ENCODE data around the gene FAIM.
A peak's percentile ranks its signal among the peaks of the same experiment; 100 is the strongest.
"Not testable (repeated sequence)": the region's sequence is repeated elsewhere in the genome, so short reads cannot be mapped to it uniquely, and the experiment has no call there.

The FAIM gene, protein sequence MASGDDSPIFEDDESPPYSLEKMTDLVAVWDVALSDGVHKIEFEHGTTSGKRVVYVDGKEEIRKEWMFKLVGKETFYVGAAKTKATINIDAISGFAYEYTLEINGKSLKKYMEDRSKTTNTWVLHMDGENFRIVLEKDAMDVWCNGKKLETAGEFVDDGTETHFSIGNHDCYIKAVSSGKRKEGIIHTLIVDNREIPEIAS

DNA sequence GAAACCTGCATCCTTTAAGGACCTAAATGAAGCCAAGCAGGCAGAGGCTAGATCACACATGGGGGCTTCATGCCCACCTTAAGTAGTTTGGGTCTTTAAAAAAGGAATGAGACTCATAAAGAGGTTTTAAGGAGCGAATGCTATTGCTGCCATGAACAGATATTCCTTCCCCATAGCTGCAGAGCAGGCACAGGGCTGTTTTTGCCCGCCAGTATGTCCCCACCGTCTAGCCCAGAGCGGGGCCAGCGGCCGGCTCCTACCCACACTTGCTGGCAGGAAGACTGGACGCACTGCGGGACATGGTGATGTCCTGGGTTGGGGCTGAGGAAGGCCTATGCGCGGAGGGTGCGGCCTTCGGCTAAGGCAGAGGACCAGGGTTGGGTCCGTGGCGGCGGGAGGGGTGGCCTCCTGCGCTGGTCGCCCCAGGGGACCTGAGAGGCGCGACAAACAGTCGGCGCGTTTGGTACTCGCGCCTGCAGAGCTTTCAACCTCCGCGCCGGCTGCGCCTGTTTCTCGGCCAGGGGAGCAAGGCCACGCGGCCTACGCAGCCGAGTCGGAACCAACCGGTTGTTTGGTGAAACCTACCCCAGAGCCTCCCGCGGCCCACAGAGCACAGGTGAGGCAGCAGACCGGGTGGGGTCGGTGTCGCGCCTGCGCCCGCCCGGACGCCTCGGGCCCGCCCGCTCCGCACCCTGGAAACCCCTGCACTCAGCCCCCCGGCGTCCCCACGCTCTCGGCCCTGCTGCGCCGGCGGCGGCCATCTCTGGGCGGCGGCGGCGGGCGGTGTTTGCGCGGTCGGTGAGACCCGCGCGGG lies at the start of gene FAIM:
Gene FAIM (plus strand): TSS at position 450 of the 814 bp plus-strand sequence. CDS start 10,956 bp downstream, outside the sequence.
- peak; percentile 21 to 46 for DNase-seq (ENCODE audit: low read depth in 2 of 2)

DNA sequence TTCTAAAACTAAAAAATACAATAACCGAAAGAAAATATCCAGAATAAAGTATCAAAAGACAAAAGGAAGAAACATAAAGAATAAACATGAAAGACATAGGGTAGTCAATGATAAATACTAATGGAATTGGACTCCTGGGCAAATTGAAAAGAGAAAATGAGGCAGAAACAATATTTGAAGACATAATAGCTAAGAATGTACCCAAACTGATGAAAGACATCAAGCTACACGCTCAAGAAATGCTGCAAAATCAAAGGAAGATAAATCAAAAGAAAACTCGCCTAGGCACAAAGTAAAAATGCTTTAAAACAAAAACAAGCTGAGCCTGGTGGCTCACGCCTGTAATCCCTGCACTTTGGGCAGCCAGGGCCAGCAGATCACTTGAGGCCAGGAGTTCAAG lies 49.4 kb upstream of the FAIM start:
- DNase-seq (ENCODE audit: low read depth in 2 of 2), result no peak

DNA sequence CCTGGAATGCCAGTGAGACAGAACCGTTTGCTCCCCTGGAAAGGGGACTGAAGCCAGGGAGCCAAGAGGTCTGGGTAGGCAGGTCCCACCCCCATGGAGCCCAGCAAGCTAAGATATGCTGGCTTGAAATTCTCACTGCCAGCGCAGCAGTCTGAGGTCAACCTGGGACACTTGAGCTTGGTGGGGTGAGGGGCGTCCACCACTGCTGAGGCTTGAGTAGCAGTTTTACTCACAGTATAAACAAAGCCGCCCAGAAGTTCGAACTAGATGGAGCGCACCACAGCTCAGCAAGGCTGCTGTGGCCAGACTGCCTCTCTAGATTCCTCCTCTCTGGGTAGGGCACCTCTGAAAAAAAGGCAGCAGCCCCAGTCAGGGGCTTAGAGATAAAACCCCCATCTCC lies 48.1 kb upstream of the FAIM start:
- no peak for DNase-seq (ENCODE audit: low read depth in 2 of 2)

DNA sequence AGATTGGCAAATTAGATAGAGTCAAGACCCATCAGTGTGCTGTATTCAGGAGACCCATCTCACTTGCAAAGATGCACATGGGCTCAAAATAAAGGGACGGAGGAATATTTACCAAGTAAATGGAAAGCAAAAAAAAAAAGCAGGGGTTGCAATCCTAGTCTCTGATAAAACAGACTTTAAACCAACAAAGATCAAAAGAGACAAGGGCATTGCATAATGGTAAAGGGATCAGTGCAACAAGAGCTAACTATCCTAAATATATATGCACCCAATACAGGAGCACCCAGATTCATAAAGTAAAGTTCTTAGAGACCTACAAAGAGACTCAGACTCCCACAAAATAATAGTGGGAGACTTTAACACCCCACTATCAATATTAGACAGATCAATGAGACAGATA lies 45.7 kb upstream of the FAIM start:
- not testable (repeated sequence) for DNase-seq (ENCODE audit: low read depth in 2 of 2)

DNA sequence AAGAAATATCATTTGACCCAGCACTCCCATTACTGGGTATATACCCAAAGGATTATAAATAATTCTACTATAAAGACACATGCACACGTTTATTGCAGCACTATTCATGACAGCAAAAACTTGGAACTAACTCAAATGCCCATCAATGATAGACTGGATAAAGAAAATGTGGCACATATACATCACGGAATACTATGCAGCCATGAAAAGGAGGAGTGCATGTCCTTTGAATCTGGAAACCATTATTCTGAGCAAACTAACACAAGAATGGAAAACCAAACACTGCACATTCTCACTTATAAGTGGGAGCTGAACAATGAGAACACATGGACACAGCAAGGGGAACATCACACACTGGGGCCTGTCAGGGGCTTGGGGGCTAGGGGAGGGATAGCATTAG lies 42.3 kb upstream of the FAIM start:
- DNase-seq (ENCODE audit: low read depth in 2 of 2), result not testable (repeated sequence)

DNA sequence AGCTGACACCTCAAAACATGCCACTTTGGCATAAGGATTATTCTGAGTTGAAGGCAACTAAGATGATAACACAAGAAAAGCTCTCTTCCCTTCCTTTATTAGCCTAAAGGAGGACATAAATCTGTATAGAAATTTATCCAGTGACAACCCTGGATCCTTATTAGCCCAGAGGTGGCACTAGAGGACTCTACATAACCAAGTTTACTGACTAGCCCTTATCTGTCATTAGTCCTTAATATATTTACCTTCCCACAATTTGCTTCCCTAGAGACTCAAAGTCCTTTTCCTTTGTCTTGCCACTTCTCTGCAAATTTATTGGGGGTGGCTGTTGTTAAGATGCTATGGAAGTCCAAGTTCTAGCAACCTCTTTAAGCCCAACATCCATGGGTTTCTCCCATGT lies 41.2 kb upstream of the FAIM start:
- DNase-seq (ENCODE audit: low read depth in 2 of 2), result no peak

DNA sequence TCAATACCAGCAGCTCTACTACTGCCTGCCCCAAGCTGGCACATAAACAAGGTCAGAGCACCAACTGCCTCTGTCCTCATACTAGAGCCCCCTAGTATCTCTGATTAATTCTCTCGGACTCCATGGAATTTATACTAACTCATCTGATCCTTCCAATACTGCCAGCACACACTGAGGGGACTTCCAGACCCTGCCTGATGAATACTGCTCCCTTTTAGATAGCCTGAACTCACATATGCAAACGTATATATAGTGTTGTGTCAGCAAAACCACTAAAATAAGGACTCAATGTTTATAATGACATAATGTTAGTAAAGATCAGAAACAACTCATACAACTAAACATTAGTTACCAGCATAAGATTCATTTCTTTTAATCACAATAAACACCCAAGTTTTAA lies 39.5 kb upstream of the FAIM start:
- DNase-seq (ENCODE audit: low read depth in 2 of 2), result no peak

DNA sequence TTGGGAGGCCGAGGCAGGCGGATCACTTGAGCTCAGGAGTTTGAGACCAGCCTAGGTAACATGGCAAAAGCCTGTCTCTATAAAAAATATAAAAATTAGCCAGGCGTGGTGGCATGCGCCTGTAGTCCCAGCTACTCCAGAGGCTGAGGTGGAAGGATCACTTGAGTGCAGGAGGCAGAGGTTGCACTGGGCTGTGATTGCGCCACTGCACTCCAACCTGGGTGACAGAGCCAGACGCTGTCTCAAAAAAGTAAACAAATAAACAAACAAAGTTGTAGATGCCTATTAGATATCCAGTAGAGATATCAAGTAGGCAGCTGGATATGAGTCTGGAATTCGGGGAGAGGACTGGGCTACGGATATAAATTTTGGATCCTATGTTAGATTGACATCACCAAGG lies 38.9 kb upstream of the FAIM start:
- DNase-seq (ENCODE audit: low read depth in 2 of 2), result not testable (repeated sequence)

DNA sequence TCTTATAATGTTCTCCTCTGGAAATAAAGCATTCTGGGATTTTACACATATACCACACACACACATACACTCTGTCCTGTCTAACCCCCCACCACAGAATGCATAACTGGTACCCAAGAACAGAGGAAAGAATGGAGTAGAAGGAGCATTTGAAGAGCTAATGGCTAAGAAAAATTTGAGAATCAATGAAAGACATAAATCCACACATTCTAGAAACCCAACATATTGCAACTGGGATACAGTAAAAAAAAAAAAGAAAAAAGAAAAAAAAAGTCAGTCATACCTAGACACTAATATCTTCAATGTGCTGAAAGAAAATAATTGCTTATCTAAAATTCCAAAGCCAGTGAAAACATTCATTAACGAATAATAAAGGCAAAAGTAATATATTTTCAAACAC lies 35.4 kb upstream of the FAIM start:
- DNase-seq (ENCODE audit: low read depth in 2 of 2), result no peak

DNA sequence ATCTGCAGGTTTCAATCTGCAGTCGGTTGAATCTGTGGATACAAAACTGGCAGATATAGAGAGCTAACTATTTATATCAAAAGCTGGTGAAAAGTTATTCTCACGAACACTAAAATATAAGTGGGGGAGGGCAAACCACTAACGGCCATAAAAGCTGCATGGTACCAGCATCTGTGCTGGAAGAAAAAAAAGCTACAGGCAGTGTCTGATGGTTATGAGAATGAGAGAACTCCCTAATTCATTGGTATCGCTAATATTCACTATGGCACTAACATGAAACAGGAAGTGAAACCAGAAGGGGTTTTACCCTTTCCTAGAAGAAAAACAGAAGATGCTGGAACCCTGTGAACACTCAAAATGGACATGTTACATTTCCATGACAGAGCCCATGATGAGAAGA lies 30.4 kb upstream of the FAIM start:
- no peak for DNase-seq (ENCODE audit: low read depth in 2 of 2)

DNA sequence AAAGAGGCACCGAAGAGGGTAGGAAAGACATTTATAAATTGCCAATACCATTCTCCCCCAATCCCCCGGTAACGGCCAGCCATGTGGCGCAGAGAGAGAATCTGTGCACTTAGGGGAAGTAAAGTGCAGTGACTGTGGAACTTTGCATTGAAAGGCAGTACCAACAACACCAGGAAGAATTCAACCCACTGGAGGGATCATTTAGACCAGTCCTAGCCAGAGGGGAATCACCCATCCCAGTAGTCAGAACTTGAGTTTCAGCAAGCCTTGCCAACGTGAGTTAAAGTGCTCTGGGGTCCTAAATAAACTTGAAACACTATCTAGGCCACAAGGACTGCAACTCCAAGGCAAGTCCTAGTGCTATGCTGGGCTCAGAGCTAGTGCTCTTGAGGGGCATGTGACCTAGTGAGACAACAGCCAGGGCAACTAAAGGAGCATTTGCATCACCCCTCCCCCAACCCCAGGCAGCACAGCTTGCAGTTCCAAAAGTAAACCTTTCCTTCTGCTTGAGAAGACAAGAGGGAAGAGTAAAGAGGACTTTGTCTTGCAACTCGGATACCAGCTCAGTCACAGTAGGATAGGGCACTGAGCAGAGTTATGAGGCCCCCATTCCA lies 29.5 kb upstream of the FAIM start:
- no peak for DNase-seq (ENCODE audit: low read depth in 2 of 2)

DNA sequence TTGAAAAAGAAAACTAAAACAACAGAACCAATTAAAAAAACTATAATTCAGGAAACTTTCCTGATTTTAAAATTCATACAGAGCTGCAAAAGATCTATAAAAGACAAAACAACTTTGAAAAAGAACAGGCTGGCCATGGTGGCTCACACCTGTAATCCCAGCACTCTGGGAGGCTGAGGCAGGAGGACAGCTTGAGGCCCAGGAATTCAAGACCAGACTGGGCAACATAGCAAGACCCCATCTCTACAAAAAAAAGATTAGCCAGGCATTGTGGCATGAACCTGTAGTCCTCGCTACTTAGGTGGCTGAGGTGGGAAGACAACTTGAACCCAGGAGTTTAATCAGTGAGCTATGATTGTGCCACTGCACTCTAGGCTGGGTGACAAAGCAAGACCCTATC lies 21.2 kb upstream of the FAIM start:
- no peak for DNase-seq (ENCODE audit: low read depth in 2 of 2)

DNA sequence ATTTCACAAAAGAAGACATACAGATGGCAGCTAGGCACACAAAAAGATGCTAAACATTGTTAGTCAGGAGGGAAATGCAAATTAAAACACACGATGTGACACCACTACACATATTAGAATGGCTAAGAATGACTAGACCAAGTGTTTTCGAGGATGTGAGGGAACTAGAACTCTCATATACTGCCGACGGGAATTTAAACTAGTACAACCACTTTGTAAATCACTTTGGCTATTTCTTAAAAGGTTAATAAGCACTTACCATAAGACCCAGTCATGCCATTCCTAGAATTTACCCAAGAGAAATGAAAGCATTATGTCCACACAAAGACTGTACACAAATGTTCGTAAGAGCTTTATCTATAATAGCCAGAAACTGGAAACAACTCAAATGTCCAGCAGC lies 20.1 kb upstream of the FAIM start:
- DNase-seq (ENCODE audit: low read depth in 2 of 2), result no peak

DNA sequence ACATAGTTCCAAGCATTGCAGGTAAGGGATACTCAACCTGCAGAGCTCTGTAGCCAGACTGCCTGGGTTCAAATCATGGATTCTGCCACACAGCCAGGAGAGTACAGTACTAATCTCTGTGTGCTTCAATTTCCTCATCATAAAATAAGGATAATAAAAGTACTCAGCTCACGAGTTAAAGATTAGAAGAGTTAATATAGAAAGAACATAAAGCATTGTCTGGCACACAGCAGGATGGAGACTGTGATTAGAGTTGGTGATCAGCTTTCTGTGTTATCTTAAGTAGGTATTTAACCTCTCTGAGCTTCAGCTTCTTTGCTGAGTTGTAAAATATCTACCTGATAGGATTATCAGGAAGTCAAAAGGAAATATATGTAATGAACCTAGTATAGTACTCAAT lies 17.2 kb upstream of the FAIM start:
- no peak for DNase-seq (ENCODE audit: low read depth in 2 of 2)

DNA sequence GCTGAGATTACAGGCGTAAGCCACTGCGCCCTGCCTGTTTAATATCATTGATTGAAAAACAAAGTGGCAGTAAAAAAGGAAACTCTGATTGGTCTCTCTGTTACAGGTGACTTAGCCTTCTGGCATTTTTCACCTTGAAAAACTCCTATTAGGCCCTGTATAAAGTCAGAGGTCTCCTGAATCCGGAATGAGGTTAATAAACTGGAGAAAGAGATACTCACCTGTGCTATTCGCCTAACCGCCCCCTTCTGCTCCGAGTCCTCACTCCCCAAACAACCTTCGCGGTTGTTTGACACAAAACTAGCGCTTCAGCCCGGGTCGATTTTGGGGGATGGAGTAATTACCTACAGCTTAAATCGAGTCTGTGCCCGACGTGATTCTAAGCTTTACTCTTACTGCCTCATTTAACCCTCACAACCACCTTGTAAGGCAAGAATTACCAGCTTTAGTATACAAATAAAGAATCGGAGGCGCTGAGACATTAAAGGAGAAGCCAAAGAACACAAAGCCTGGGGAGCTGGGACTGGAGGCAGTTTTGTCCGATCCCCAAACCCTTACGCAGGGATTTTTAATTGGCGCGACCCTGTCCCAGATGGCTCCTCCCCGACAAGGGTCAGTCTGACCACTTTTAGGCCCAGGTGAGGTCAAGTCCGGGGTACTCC lies 15.0 kb upstream of the FAIM start:
- DNase-seq (ENCODE audit: low read depth in 2 of 2), result no peak

DNA sequence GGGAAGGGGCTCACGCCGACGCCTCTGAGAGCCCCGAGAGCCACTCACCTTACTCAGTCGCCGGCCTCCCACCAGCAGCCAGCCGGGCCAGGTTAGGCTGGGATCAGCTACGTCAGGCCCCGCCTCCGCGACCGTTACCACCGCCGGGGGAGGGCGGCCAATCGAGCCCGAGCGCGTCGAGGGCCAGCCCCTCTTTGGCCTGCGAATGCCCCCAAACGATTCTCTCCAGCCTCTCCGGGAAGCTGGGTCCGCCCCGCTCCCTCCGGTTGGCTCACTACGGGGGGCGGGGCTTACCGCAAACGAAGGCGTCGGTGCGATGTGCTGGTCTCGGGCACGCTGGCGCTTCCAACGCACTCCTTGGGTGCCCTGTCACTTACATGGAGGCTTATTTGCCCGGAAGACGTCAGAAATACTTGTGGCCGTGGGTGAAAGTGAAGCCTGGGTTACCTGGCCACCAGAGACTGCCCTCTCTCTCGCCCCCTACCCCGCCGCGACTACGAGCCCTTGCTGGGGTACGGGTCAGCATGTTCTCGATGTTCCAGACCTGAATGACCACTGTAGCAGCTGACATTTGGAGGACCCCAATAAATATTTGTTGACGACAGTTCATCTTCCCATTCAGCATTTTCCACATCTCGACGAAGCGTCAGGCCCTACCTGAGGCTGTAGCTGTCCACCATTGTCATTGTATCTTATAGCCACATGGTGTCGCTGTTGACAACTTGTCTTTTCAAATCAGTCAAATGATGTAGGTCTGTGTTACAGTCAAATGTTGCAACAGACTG lies 14.2 kb upstream of the FAIM start, which contains the start of gene CEP70:
Gene CEP70 (minus strand): TSS at position 111 of the 785 bp plus-strand sequence. CDS start 21,333 bp downstream, outside the sequence.
- DNase-seq (ENCODE audit: low read depth in 2 of 2), result peak; percentile 76 to 79

DNA sequence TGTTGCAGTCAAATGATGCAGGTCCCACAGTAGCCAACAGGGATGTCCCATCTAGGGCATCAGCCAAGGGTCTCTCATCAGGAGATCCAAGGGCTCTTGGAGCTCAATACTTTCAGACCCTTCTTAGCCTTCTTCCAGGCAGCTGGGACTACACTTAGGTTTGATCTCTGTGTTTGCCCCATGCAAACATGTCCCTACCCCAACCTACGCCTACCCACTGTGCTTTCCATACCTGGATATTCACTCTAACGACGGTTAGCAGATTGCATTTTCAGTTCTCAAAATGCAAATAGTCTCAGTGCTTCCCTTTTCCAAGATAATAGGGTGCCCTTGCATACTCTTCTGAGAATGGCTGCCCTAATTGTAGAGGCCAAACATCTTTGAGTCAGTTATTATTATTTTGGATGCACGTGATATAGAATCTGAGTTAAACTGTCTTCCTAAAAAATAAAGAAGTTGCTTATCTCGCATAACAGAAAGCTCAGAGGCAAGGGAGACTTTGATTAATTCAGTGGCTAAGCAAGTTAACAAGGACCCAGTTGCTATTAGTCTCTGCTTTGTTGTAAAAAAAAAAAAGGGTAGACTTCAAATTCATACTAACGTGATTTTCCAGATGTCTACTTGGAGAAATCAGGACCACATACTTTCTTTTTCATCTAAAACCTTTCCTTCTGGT lies 13.5 kb upstream of the FAIM start:
- no peak for DNase-seq (ENCODE audit: low read depth in 2 of 2)

DNA sequence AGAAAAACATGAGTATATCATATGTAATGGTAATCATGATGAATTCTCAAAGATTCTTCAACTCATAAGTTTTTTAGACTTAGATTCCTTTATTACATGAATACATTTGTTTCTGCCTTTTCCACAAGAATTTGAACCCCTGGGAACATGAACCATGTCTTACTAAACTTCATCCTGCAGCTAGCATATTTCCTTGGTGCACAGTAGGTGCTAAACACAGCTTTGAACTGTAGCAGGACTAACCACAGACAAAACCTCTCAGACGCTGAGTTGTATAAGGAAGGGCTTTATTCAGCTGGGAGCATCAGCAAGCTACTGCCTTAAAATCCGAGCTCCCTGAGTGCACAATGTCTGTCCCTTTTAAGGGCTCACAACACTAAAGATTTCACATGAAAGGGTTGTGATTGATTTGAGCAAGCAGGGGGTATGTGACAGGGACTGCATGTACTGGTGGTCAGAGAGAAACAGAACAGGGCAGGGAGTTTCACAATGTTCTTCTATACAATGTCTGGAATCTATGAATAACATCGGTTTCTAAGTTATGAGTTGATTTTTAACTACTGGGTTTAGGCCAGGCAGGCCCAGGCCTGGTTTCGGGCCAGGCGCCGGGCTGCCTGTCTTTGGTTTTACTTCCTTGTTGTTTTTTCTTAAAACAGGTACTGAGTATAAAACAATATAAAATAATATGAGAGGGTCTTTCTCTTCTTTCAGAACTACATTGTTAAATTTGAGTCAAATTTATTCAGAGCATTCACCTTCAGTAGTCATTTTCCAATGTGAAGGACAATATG lies 11.2 kb upstream of the FAIM start:
- DNase-seq (ENCODE audit: low read depth in 2 of 2), result not testable (repeated sequence)

DNA sequence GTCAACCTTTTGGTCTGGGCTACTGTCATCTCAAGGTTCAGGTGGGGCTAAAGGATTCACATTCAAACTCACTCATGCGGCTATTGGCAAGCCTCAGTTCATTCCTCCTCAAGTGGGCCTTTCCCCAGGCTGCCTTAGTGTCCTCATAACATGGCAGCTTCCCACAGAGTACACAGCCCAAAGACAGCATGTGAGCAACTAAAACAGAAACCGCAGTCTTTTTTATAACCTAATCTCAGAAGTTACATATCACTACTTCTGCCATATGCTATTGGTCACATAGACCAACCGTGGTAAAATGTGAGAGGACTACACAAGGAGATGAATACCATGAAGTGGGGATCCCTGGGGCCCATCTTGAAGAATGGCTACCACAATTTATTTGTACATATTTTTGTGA lies 10.0 kb upstream of the FAIM start:
- DNase-seq (ENCODE audit: low read depth in 2 of 2), result no peak

DNA sequence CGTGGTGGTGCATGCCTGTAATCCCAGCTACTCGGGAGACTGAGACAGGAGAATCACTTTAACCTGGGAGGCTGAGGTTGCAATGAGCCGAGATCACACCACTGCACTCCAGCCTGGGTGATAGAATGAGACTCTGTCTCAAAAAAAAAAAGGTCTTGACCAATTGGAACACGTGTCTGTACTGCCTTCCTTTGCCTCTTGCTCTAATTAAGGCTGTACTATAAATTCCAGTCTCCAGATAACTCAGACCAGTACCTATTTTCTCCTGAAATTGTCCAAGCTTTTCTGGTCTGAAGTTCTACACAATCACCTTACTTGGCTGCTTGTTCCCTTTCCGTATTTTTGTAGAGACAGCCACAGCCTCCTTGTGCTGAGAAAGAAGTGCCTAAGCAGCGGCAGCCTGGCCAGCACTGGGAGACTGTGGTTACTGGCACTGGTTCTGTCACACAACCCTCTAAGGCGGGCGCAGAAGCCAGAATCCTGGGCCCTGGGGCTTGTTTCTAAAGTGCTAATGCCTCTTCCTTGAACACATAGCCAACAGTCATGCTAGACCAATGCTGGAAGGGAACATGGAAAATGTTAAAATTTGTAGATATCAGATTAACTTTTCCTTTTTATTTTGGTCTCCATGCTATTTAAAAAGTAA lies 8.3 kb upstream of the FAIM start:
- no peak for DNase-seq (ENCODE audit: low read depth in 2 of 2)
